Aorta (tissue), 5 donors: ENCODE data around the gene KEL. TPM values are rescaled to one million over a fixed set of nuclear protein-coding genes. Genes with fewer than 3 reads are reported as not detected.

Source experiments
- ATAC-seq: fragments of 200-7000 bp; cut with Tn5 transposase; one replicate; pipeline ENCODE4 v1.9.1; 2022; ENCODE audit warnings: moderate library complexity; ENCODE audit not compliant: low FRiP score
- DNase-seq, 2 donors: peaks; one replicate each; pipeline ENCODE4 v3.0.0-alpha.2; 2020
- H3K27ac ChIP-seq, 2 donors: one replicate each; pipeline ENCODE4 v1.5.1; 2013; ENCODE audit warnings: low read length in 2 of 2, mild to moderate bottlenecking in 2 of 2, moderate library complexity in 2 of 2, control low read depth in 1 of 2, inconsistent platforms in 1 of 2, low read depth in 1 of 2
- H3K27me3 ChIP-seq, 2 donors: one replicate each; pipeline ENCODE4 v1.6.1; 2013; ENCODE audit warnings: control low read depth in 1 of 2, low read length in 1 of 2, mild to moderate bottlenecking in 1 of 2, moderate library complexity in 1 of 2; ENCODE audit not compliant: insufficient read depth in 2 of 2, control insufficient read depth in 1 of 2
- H3K36me3 ChIP-seq, 2 donors: one replicate each; pipeline ENCODE4 v1.6.1; 2013; ENCODE audit warnings: control low read depth in 1 of 2, low read length in 1 of 2, mild to moderate bottlenecking in 1 of 2; ENCODE audit not compliant: insufficient read depth in 2 of 2, control insufficient read depth in 1 of 2
- H3K4me1 ChIP-seq, 2 donors: one replicate each; pipeline ENCODE4 v1.6.1; 2013; ENCODE audit warnings: low read length in 2 of 2, control low read depth in 1 of 2, mild to moderate bottlenecking in 1 of 2, moderate library complexity in 1 of 2; ENCODE audit not compliant: insufficient read depth in 2 of 2, control insufficient read depth in 1 of 2
- H3K4me3 ChIP-seq, 2 donors: one replicate each; pipeline ENCODE4 v1.5.1; 2013; ENCODE audit warnings: low read length in 2 of 2, control low read depth in 1 of 2, mild to moderate bottlenecking in 1 of 2
- H3K9me3 ChIP-seq: one replicate; pipeline ENCODE4 v1.6.1; 2013; ENCODE audit warnings: mild to moderate bottlenecking, low read length; ENCODE audit not compliant: control insufficient read depth
- WGBS, 2 donors: extraction: QIAGEN DNeasy Blood & Tissue Kit; methylation state at CpG; one replicate each; pipeline ENCODE4 v1.1.7; 2013; 5-methylcytosine and 5-hydroxymethylcytosine counted together
- intact Hi-C, 2 donors: fragments of 100-400 bp; cut with DNase I; formaldehyde crosslinking; loops; one replicate each; pipeline versions ENCODE4 v1.14.2 to v1.15.0; 2022
- polyA plus RNA-seq, 2 donors: library from polyadenylated mRNA; stranded (reverse); fragments of 200-250 nt; gene quantifications; one replicate each; pipeline ENCODE4 v1.2.3, GENCODE V29; 2013
- total RNA-seq, 2 donors: library from RNA; stranded (reverse); fragmentation: NEBNext Ultra II Directional; extraction: Animal tissue kit (Norgen Biotek cat#: 25700); gene quantifications; one replicate each; pipeline ENCODE4 v1.2.1, GENCODE V29; 2021
- donor health status: healthy with polysubstance abuse.
- donor health status: Bipolar disorder and iron deficiency.
- donor health status: DM: no; HTN: no; CAD: no.
- donor health status: DM: no; HTN: no; CAD: no.
- donor health status: DM: yes; HTN: yes; CAD: no.

KEL gene
- total and polyA plus RNA-seq, 4 donors = 0.15 to 1.4 (median 0.49) TPM; not detected in 1

DNA sequence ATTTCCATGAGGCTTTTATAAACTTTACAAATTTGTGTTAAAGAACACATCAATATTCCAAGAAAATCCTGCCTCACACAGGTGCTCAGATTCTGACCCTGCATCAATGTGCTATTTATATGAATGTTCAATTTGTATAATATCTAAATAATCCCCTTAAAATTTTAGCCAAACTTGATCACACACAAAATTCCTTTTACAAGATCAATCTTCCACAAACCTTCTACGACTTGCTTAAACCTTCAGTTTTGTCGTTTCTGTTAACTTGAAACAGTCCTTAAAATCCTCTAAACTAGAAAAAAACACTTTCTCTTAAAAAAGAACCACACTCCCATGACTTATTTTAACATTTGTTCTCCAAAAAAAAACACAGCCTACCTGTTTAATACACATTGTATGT, 56.4 kb downstream of the KEL start:
- intact Hi-C loops = no loop called here
- 76% methylated on average over 2 of the region's 2 CpGs for WGBS, 2 donors
- H3K27me3 ChIP-seq = no peaks in the 10 kb centered on the region
- no peaks in the 10 kb centered on the region for H3K4me1 ChIP-seq
- peaks cover 5% of the 10 kb centered on the region for H3K9me3 ChIP-seq
- H3K27ac ChIP-seq = no peak overlapping the region
- ATAC-seq = no peak
- DNase-seq = no peak
- no peaks in the 10 kb centered on the region for H3K36me3 ChIP-seq
- no peak overlapping the region for H3K4me3 ChIP-seq

DNA sequence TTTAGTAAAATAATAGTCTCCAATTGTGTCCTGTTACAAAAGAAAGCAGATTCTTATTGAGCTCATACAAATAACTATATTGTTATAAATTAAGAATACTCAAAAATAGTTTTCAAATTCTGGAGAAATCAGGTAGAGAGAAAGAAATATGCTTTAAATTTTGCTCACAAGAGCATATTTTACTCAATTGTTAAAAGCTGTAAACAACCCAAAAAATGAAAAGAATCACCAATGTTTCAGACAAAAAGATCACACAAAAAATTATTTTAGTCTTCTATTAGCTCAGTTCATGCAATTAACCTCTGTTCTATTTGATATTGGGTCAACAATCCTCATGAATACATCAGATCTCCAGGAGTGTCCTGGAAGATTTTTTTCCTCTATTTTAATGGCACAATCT, 58.0 kb downstream of the KEL start:
- H3K27me3 ChIP-seq = no peaks in the 10 kb centered on the region
- no peak overlapping the region for H3K4me3 ChIP-seq
- H3K9me3 ChIP-seq = peaks cover 5% of the 10 kb centered on the region
- DNase-seq (no peak), ATAC-seq (no peak)
- H3K27ac ChIP-seq = no peak overlapping the region
- no peaks in the 10 kb centered on the region for H3K4me1 ChIP-seq
- intact Hi-C loops = no loop called here
- H3K36me3 ChIP-seq = no peaks in the 10 kb centered on the region

DNA sequence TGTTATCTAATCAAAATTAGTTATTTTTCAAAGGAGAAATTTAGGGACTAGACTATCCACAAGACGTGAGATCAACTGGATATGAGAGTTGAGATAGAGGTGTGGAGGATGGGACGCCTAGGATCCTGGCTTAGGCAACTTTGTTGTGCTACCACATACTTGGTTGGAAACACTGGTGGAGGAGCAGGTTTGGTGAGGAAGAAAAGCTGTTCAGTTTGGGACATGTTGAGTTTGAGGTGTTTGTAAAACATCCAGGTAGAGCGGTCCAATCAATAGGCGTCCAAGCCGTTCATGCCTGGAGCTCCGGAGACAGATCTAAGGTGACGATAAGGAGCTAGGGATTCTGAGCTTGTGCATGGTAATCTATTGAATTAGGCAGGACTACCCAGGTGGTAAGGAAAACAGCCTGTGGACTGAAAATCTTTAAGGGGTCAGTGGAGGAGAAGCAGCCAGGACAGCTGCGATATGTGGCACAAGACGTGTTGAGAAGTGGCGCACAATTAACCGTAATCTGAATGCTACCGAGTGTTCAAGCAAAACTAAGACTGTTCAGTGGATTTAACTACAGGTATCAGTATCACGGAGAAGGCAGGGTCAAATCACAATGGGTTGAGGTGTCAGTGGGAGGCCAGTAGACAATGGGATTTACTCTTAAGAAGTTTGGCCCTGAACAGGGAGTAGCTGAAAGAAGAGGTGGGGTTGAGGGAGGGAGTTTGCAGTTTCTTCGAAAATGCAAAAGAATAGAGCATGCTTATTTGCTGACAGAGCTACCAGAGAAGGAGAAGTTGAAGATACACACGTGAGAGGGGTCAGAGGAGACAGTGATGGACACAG, 60.5 kb downstream of the KEL start:
- WGBS, 2 donors = 79 to 83% methylated on average over 15 of the region's 15 CpGs
- ATAC-seq = no peak
- Histone ChIP-seq H3K27me3 (no peaks in the 10 kb centered on the region), H3K9me3 (peaks cover 3% of the 10 kb centered on the region), H3K4me1 (no peaks in the 10 kb centered on the region), H3K4me3 (no peak overlapping the region), H3K27ac (no peak overlapping the region), H3K36me3 (no peaks in the 10 kb centered on the region)
- no peak for DNase-seq
- intact Hi-C loops = no loop called here

DNA sequence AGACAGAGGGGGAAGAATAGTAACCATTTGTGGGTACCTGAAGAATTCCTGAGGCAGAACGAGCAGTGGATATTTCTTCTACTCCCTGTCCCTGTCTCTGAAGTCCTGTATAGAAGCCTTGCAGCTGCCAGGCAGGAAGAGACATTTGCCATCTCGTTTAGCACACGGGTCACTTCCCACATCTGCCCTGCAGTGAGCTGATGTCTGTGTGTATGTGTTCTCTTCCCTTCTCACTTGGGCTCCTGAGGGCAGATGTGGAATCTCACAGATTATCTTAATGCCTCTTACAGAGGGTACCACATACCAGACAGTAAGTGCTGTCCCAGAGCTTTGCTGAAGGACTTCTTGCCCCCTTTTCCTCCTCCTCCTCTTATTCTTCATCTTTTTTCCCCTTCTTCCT, 62.5 kb downstream of the KEL start:
- Histone ChIP-seq H3K4me1 (no peaks in the 10 kb centered on the region), H3K27ac (no peak overlapping the region), H3K27me3 (no peaks in the 10 kb centered on the region), H3K4me3 (no peak overlapping the region), H3K36me3 (no peaks in the 10 kb centered on the region), H3K9me3 (peaks cover under 1% of the 10 kb centered on the region)
- DNase-seq (no peak), ATAC-seq (no peak)
- intact Hi-C loops = no loop called here
- WGBS, 2 donors = 29 to 46% methylated on average over 3 of the region's 3 CpGs

DNA sequence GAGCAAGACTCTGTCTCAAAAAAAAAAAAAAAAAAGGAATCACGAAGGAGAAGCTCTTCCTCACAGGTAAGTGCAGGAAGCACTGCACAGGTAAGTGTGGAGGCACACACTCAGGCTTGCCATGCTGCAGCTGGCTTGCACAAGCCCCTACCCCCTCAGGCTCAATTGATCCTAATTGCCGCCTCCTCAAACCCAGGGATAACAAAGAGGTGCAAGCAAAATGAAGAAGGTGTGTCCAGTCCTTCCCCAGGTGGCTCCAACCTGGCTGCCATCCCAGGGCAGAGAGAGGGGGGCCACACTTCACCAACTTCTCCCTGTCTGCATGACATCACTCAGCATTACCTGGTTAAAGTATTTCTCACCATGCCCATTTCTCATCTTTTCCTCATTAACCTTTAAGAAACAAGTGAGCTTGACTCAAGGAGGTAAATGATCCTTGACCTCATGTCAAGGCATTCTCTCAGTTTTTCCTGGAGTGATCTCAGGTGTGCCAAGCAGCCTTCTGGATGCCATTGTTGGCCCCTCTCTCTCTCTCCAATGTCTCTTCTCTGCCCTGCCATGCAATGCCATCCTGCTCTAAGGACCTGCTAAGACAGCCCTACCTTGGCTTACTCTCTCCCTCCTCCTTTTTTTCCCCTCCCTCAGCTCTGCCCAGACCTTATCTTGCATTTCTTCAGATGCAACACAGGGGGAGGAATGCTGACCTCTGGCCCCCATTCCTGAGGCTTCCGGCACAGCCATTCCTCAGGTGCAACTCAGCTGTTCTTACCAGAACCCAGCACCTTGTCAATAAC, 63.6 kb downstream of the KEL start:
- Histone ChIP-seq H3K27ac (no peak overlapping the region), H3K4me1 (no peaks in the 10 kb centered on the region), H3K27me3 (no peaks in the 10 kb centered on the region), H3K36me3 (no peaks in the 10 kb centered on the region), H3K4me3 (no peak overlapping the region), H3K9me3 (no peaks in the 10 kb centered on the region)
- intact Hi-C loops = no loop called here
- ATAC-seq (no peak), DNase-seq (no peak)
- WGBS, 2 donors = 69 to 79% methylated on average over 3 of the region's 3 CpGs

DNA sequence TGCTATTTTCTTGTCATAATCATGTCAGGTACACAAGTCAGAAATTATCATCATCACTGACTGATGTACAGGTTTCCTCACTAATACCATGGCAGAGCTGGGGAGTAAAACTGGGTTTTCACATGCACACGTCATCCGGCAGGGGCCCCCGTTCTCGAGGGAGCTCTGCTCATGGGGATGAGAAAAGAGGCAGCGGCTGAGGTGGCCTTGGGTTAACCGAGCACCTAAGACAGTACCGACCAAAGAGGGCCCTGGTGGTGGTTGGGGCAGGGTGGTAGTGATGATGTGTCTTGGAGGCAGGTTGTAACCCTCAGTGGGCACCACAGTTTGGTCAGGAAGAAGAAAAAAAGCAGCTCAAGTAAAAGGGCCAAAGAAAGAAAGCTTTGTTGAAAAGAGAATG, 64.5 kb downstream of the KEL start:
- Histone ChIP-seq H3K27ac (no peak overlapping the region), H3K9me3 (no peaks in the 10 kb centered on the region), H3K4me3 (no peak overlapping the region), H3K27me3 (no peaks in the 10 kb centered on the region), H3K36me3 (no peaks in the 10 kb centered on the region), H3K4me1 (no peaks in the 10 kb centered on the region)
- DNase-seq (no peak), ATAC-seq (no peak)
- 87 to 92% methylated on average over 7 of the region's 7 CpGs for WGBS, 2 donors
- intact Hi-C loops = no loop called here

DNA sequence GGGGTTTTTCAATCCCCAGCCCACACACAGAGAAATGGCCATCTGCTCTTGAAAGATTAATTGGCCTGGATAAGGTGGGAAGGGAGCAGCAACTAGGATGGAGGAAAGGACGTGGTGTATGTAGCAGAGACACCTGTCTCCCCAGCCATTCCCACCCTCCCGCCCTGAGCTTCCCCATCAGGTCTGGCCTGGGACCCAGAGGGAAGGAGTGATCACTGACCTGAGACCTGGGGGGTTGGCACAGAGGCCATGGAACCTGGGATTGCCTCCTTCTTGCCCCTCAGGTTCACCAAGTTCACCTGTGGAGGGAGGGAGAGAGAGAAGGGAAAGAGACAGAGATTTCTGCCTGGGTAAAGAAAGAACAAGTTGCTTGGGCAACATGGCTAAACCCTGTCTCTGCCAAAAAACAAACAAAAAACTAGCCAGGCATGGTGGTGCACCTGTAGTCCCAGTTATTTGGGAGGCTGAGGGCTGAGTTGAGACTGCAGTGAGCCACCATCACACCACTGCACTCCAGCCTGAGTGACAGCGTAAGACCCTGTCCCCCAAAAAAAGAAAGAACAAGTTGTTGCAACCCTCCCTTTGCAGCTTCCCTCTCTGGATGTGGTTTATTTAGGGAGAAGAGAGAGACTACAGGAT, 65.3 kb downstream of the KEL start:
- Histone ChIP-seq H3K36me3 (no peaks in the 10 kb centered on the region), H3K4me3 (no peak overlapping the region), H3K27me3 (no peaks in the 10 kb centered on the region), H3K4me1 (no peaks in the 10 kb centered on the region), H3K27ac (no peak overlapping the region), H3K9me3 (no peaks in the 10 kb centered on the region)
- ATAC-seq = no peak
- 90 to 98% methylated on average over 3 of the region's 3 CpGs for WGBS, 2 donors
- intact Hi-C loops = no loop called here
- DNase-seq = no peak

DNA sequence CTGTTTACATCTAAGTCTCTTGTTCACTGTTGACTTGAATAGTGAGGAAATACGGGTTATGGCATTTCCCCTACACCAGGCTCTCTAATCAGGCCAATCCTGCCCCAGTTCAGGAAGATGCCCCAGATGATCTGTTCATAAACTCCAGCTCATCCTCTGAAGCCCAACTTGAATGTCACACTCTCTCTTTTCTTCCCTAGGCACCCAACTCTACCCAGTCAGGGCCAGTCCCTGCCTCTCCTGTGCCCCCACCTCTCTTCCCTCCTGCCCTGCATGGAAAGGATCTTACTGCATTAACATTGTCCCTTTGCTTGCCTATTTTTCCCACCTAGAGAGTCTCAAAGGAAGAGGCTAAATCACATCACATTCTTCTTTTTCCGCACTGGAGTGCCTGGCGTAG, 66.0 kb downstream of the KEL start:
- Histone ChIP-seq H3K36me3 (no peaks in the 10 kb centered on the region), H3K27ac (no peak overlapping the region), H3K4me1 (no peaks in the 10 kb centered on the region), H3K9me3 (no peaks in the 10 kb centered on the region), H3K27me3 (no peaks in the 10 kb centered on the region), H3K4me3 (no peak overlapping the region)
- WGBS, 2 donors = 94 to 95% methylated on average over 3 of the region's 3 CpGs
- intact Hi-C loops = no loop called here
- ATAC-seq = no peak
- no peak for DNase-seq
